ES-I3 (cell line): ENCODE results near the gene LRRC45.
"Not testable (repeated sequence)": the region's sequence is repeated elsewhere in the genome, so short reads cannot be mapped to it uniquely, and the experiment has no call there.

Experiments used
- H3K36me3 ChIP-seq: 2 replicates; pipeline ENCODE4 v1.6.1; 2013; ENCODE audit warnings: mild to moderate bottlenecking, low read length, control low read depth, moderate library complexity; ENCODE audit not compliant: insufficient read depth
- H3K4me1 ChIP-seq: 2 replicates; pipeline ENCODE4 v1.6.1; 2013; ENCODE audit warnings: mild to moderate bottlenecking, control low read depth, low read length; ENCODE audit not compliant: insufficient read depth
- H3K9ac ChIP-seq: 2 replicates; pipeline ENCODE4 v1.6.1; 2013; ENCODE audit warnings: low read depth, mild to moderate bottlenecking, low read length, moderate library complexity
- H3K9me3 ChIP-seq: 2 replicates; pipeline ENCODE4 v1.6.1; 2013; ENCODE audit warnings: mild to moderate bottlenecking, low read length, moderate library complexity; ENCODE audit not compliant: control insufficient read depth, insufficient read depth

The LRRC45 gene

DNA sequence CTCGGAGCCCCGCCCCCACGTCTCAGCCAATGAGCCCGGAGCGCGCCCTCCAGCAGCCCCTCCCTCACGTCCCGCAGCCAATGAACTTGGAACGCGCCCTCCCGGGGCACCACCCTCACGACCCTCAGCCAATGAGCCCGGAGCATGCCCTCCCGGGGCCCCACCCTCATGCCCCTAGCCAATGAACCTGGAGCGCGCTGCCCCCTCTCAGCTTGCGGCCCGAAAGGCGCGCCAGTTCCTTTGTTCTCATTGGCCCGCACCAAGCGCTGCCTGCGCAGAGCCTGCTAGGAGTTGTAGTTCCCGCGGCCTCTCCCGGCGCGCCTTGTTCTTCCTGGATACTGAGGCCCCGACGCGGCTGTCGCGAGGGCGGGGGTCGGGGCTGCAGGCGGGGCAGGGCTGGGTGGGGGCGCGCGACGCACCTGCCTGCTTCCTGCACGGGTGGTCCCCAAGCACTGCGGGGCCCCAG, at the start of gene LRRC45:
Gene LRRC45, plus strand, starts transcription at position 325 of the 466 bp plus-strand sequence. CDS start 339 bp downstream, outside the sequence.
- Histone ChIP-seq H3K9ac (peak within 1 kb of the TSS; percentile 92), H3K4me1 (no peaks in the 10 kb centered on the region; the same call in 1 of the 2 replicates), H3K9me3 (no peaks in the 10 kb centered on the region), H3K36me3 (no peaks in the 10 kb centered on the region)

DNA sequence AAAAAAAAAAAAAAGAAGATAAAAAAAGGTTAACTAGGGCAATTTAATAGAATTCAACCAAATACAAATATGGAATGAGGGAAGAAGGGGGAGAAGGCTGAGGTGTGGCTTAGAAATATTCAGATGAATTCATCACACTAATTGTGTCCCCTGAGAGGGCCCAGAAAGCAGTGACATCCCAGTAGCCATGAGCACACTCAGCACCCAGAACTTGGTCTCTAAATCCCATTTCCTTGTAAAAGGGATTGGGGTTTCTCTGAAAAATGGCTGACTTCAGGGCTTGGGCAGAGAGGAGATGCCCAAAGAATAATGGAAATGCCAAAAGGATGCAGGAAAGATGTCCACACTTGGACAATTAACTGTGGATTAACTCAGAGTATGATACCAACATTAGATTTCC, 49.7 kb upstream of the LRRC45 start:
- 0 out of 2 replicates have a peak, but pooled peaks cover 2% of the 10 kb centered on the region for H3K9me3 ChIP-seq
- peaks cover under 1% of the 10 kb centered on the region for H3K4me1 ChIP-seq
- H3K36me3 ChIP-seq = no peaks in the 10 kb centered on the region
- no peak overlapping the region for H3K9ac ChIP-seq

DNA sequence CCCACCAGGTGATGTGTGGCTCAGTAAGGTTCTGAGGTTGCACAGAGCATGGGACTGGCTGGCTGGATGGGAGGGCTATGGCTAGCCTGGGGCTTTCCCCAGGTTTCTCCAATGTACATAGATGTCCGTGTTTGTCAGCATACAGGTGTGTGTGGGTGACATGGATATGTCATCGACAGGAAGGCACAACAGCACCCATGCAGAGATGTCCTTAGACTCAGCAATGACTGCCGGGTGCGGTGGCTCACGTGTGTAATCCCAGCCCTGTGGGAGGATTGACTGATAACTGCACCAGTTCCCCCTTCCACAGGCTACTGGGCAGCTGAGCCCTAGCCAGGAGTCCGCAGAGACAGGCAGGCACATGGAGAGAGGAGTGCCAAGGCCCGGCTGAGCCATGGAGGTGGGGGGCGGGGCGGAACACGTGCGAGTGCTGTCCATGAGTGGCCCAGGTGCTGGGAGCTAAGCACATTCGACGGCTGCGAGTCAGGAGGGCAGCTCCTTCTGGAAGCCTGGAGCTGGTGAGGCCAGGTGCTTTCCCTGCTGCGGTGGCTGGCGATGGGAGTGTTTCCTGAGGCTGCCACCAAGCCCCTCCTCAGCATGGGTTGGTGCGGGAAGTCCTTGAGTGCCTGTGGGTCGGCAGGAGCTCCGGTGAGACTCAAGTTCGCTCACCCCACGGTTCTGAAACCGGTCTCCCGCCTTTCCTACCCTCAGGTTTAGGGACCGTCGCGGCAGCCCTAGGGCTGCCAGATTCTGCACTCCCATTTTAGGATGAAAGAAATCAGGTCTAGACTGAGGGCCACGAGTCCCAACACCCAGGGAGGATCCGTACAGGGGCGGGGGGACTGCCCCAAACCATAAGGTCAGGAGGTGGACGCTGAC, 46.5 kb upstream of the LRRC45 start:
- Histone ChIP-seq H3K4me1 (no peaks in the 10 kb centered on the region; the same call in 1 of the 2 replicates), H3K36me3 (no peaks in the 10 kb centered on the region), H3K9me3 (0 out of 2 replicates have a peak, but pooled peaks cover 2% of the 10 kb centered on the region)

DNA sequence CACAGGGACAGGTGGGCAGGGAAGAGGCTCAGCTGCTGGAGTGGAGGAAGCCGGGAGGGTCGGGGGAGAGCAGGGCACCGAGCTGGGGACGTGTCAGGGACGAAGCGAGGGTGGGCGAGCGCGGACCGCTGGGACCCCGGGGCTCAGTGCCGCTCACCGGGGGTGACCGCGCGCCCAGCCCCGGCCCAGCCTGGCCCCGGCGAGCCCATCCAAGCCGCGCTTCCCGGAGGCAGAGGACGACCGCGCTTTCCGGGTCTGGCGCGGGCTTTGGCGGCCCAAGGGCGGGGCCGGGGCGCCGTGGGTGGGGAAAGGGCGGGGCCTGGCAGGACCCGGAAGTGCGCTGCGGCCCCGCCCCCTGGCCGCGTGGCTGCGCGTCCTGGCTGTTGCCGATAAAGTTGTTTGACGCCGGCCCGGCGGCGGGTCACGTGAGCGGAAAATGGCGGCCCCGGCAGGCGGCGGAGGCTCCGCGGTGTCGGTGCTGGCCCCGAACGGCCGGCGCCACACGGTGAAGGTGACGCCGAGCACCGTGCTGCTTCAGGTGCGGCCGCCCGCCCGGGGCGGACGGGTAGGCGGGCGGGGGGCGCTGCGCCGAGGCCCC, 45.8 kb upstream of the LRRC45 start, which contains the start of gene ASPSCR1:
Gene ASPSCR1, plus strand, starts transcription at position 419 of the 598 bp plus-strand sequence. Its CDS starts 18 bp downstream, at position 437.
- H3K4me1 ChIP-seq = no peaks in the 10 kb centered on the region; the same call in 1 of the 2 replicates
- H3K9me3 ChIP-seq = 0 out of 2 replicates have a peak, but pooled peaks cover 2% of the 10 kb centered on the region
- H3K9ac ChIP-seq = peak within 1 kb of the TSS; percentile 75
- no peaks in the 10 kb centered on the region for H3K36me3 ChIP-seq

More for the DNA sequence above, 46.5 kb upstream of the LRRC45 start:
- H3K9ac ChIP-seq = peak overlapping the region; percentile 75

DNA sequence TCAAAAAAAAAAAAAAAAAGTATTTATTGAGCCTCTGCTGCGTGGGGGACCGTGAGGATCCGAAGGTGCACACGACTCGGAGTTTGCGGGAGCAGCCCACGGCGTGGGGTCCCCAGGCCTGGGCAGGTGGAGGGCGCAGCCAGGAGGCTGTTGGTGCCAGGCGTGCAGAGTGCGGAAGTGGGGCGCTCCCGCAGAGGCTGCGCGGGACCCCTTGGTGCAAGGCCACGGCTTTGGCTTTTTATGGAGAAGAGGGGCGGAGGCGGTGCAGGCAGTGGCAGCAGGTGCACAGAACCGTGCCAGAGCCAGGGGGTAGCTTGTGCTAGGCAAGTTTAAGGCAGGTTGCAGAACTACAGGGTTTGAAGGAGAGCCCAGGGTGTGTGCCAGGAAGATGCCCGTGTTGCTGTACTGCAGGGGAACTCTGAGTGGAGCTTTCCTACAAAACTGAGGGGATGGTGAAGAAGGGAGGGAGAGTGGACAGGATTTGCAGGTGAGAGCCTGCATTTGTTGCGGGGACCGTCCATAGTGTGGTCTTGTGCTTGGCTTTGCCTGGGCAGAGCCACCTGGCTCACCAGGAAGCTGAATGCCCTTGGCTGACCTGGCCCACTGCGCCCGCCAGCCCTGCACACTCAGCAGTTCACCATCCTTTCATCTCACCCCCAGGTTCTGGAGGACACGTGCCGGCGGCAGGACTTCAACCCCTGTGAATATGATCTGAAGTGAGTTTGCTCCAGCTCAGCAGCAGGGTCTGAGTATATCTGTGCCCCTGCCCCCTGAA, 44.4 kb upstream of the LRRC45 start:
- Histone ChIP-seq H3K9me3 (no peaks in the 10 kb centered on the region), H3K36me3 (no peaks in the 10 kb centered on the region), H3K4me1 (no peaks in the 10 kb centered on the region; the same call in 1 of the 2 replicates), H3K9ac (peak overlapping the region; percentile 75)

DNA sequence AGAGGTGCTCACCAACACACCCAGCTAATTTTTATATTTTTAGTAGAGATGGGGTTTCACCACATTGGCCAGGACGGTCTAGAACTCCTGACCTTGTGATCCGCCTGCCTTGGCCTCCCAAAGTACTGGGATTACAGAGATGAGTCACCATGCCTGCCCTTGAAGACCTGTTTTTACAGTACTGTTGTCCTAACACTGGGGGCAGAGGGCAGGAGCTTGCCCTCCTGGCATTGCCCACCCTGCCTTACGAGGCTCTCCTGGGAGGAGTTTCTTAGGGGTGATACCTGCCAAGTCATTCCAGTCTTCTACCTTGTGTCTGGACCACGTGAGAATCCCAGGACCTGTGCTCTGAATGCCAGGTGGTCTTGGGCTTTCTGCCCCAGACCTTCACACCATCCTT, 43.0 kb upstream of the LRRC45 start:
- no peaks in the 10 kb centered on the region for H3K36me3 ChIP-seq
- H3K9me3 ChIP-seq = no peaks in the 10 kb centered on the region
- H3K4me1 ChIP-seq = no peaks in the 10 kb centered on the region; the same call in 1 of the 2 replicates
- H3K9ac ChIP-seq = no peak overlapping the region

DNA sequence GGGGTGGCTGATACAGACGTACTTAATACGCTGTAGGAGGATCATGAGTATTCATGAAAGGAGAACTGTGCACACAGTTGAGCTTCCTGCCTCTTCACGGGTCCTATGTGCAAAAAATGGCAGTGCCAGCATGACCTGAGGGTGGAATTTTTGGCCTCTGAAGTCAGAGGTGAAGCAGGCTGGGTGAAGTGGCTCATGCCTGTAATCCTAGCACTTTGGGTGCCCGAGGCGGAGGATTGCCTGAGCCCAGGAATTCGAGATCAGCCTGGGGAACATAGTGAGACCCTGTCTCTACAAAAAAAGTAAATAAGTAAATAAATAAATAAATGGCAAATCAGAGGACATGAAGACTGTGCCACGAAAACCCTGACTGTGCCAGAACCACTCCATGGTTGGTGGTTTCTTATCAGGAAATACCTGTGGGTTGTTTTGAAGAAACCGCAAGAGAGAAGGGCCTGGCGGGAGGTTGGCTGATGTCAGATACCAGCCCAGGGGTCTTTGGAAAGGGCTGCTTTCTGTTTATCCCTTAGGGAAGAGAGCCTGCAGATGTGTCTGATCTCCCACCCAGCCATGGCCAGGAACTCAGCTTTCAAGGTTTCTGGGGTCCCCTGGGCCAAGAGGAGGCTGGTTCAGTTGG, 42.3 kb upstream of the LRRC45 start:
- Histone ChIP-seq H3K36me3 (no peaks in the 10 kb centered on the region), H3K9me3 (no peaks in the 10 kb centered on the region), H3K4me1 (no peaks in the 10 kb centered on the region; the same call in 1 of the 2 replicates), H3K9ac (no peak overlapping the region)

DNA sequence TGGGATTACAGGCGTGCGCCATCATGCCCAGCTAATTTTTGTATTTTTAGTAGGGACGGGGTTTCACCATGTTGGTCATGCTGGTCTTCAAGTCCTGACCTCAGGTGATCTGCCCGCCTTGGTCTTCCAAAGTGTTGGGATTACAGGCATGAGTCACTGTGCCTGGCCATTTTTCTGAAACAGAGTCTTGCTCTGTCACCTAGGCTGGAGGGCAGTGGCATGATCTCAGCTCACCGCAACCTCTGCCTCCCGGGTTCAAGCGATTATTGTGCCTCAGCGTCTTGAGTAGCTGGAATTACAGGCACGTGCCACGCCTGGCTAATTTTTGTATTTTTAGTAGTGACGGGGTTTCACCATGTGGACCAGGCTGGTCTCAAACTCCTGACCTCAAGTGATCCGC, 41.6 kb upstream of the LRRC45 start:
- not testable (repeated sequence) for H3K4me1 ChIP-seq, H3K9ac ChIP-seq, H3K36me3 ChIP-seq, H3K9me3 ChIP-seq

DNA sequence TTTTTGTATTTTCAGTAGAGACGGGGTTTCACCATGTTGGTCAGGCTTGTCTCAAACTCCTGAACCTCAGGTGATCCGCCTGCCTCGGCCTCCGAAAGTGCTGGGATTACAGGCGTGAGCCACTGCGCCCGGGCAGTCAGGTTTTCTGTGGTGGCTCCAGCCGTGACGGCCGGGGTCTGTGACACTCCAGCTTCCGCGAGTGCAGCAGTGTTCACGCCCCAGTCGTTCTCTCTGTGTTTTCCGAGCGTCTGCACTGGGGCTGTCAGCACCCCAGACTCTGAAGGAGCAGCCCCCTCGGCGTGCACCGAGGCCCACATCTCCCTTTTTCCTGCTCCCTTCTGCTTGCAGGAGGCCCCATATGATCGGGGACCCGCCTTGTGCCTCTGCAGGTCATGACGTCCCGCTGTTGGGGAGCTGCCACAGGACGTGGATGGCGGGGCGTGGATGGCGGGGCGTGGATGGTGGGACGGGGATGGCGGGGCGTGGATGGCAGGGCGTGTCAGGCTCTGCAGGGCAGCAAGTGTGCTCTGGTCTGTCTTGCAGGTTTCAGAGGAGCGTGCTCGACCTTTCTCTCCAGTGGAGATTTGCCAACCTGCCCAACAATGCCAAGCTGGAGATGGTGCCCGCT, 40.0 kb upstream of the LRRC45 start:
- no peaks in the 10 kb centered on the region; the same call in 1 of the 2 replicates for H3K36me3 ChIP-seq
- no peaks in the 10 kb centered on the region for H3K9me3 ChIP-seq
- no peak overlapping the region for H3K9ac ChIP-seq
- no peaks in the 10 kb centered on the region; the same call in 1 of the 2 replicates for H3K4me1 ChIP-seq

DNA sequence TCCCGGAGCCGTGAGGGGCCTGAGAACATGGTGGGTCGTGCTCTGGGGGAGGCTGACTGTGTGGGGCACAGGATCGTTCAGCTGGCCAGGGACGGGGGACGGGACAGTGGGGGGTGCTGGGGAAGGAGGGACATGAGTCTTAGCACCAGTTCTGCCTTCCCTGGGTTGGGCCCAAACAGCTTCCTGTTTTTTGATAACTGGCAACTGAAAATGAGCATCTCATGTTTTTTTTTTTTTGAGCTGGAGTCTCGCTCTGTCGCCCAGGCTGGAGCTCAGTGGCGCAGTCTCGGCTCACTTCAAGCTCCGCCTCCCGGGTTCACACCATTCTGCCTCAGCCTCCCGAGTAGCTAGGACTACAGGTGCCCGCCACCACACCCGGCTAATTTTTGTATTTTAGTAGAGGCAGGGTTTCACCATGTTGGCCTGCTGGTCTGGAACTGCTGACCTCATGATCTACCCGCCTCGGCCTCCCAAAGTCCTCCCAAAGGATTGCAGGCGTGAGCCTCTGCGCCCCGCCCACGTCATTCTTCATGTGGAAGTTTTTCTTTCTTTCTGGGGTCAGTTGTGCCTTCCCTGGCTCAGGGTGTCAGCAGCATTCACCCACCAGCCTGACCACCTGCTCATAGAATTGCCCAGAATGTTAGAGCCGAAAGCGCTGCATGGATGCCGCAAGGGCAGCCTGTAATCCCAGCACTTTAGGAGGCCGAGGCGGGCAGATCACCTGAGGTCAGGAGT, 39.3 kb upstream of the LRRC45 start:
- no peaks in the 10 kb centered on the region for H3K9me3 ChIP-seq
- no peak overlapping the region for H3K9ac ChIP-seq
- H3K4me1 ChIP-seq = no peaks in the 10 kb centered on the region; the same call in 1 of the 2 replicates
- no peaks in the 10 kb centered on the region; the same call in 1 of the 2 replicates for H3K36me3 ChIP-seq

DNA sequence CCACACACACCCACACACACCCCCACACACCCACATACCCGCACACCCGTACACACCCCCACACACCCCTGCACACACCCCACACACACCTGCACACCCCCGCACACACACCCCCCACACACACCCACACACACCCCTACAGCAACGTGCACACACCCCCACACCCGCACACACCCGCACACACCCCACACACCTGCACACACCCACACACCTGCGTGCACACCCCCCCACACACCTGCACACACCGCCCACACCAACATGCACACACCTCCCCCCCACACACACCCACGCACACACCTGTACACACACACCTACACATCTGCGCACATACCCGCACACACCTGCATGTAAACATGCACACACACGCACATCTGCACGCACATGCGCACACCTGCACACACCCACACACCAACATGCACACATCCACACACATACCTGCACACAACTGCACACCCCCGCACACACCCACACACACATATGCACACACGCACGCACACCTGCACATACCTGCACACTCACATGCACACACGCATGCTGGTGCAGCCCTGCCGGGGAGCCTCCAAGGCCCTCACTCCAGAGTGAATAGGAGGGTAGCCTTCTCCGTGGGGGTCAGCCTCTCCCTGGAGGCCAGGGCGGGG, 38.2 kb upstream of the LRRC45 start:
- no peak overlapping the region for H3K9ac ChIP-seq
- H3K4me1 ChIP-seq = no peaks in the 10 kb centered on the region
- H3K36me3 ChIP-seq = no peaks in the 10 kb centered on the region; the same call in 1 of the 2 replicates
- no peaks in the 10 kb centered on the region for H3K9me3 ChIP-seq

DNA sequence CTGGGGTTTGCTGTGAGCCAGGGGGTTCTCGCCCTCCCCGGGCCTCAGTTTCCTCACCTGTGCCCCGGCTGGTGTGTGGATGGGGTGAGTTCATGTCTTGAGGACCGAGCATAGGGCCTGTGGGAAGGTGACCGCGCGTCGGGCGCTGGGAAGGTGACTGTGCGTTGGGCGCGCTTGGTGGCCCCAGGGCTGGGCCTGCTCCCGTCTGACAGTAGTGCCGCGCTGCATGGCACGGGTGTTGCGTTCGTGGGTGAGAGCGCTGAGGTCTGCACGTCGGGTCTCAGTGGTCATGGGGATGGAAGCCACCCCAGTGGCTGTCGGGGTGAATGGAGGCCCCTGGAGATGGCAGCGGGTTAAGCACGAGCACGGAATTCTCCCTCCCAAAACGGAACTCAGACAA, 36.5 kb upstream of the LRRC45 start:
- Histone ChIP-seq H3K4me1 (peaks cover 12% of the 10 kb centered on the region; the same call in 1 of the 2 replicates), H3K9ac (no peak overlapping the region), H3K9me3 (no peaks in the 10 kb centered on the region), H3K36me3 (no peaks in the 10 kb centered on the region; the same call in 1 of the 2 replicates)
